Ovary (tissue), 3 donors: ENCODE data around the gene DYRK1A.

Experiments used
- EP300 ChIP-seq: sonication (generic); formaldehyde crosslinking; IDR thresholded peaks from one replicate; pipeline ENCODE4 v1.6.1; 2017; ENCODE audit warnings: antibody characterized with exemption
- TF ChIP-seq, protein P1 (sequence below), 3 donors: fragments of 450-650 bp in 2 of 3; fragments of 200-600 bp in 1 of 3; IDR thresholded peaks; one replicate each; pipeline versions ENCODE4 v1.5.1 to v1.8.0; 2016 to 2022; ENCODE audit warnings: antibody characterized with exemption in 3 of 3, mild to moderate bottlenecking in 1 of 3
- donor health status: DM: no; HTN: no; CAD: no.

GRCh38 chr21:37350472-37350871 is 16.1 kb upstream of the DYRK1A start:
- TF ChIP-seq EP300 = no peak
- TF ChIP-seq, protein P1, sequence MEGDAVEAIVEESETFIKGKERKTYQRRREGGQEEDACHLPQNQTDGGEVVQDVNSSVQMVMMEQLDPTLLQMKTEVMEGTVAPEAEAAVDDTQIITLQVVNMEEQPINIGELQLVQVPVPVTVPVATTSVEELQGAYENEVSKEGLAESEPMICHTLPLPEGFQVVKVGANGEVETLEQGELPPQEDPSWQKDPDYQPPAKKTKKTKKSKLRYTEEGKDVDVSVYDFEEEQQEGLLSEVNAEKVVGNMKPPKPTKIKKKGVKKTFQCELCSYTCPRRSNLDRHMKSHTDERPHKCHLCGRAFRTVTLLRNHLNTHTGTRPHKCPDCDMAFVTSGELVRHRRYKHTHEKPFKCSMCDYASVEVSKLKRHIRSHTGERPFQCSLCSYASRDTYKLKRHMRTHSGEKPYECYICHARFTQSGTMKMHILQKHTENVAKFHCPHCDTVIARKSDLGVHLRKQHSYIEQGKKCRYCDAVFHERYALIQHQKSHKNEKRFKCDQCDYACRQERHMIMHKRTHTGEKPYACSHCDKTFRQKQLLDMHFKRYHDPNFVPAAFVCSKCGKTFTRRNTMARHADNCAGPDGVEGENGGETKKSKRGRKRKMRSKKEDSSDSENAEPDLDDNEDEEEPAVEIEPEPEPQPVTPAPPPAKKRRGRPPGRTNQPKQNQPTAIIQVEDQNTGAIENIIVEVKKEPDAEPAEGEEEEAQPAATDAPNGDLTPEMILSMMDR (IDR thresholded peaks at IDR 0.05) = no peak
